Stomach (tissue), 9 donors: Measurements from ENCODE around the gene HDHD2. TPM values are rescaled to one million over a fixed set of nuclear protein-coding genes. Genes with fewer than 3 reads are reported as not detected.

ENCODE experiments used
- DNase-seq, 2 donors: peaks; one replicate each; pipeline versions ENCODE4 v3.0.0 to v3.0.0-alpha.2; 2013 to 2019
- H3K27ac ChIP-seq, 5 donors: fragments of 200-600 bp in 4 of 5; sonication (generic) in 4 of 5; one replicate each; pipeline ENCODE4 v1.5.1; 2013 to 2019; ENCODE audit warnings: mild to moderate bottlenecking in 1 of 5, moderate library complexity in 1 of 5
- H3K27me3 ChIP-seq, 3 donors: fragments of 200-600 bp; sonication (generic); one replicate each; pipeline ENCODE4 v1.5.1; 2017 to 2019; ENCODE audit warnings: mixed run types in 1 of 3
- H3K36me3 ChIP-seq, 4 donors: fragments of 200-600 bp; sonication (generic); 1 replicate in 3 of 4; 2 replicates in 1 of 4; pipeline ENCODE4 v1.5.1; 2016 to 2019
- H3K4me1 ChIP-seq, 4 donors: fragments of 200-600 bp; sonication (generic); one replicate each; pipeline ENCODE4 v1.5.1; 2016 to 2019
- H3K4me3 ChIP-seq, 4 donors: fragments of 200-600 bp; sonication (generic) in 3 of 4; one replicate each; pipeline ENCODE4 v1.5.1; 2016 to 2019; ENCODE audit warnings: mild to moderate bottlenecking in 1 of 4
- H3K9me3 ChIP-seq, 4 donors: fragments of 200-600 bp; sonication (generic); one replicate each; pipeline ENCODE4 v1.5.1; 2016 to 2019
- CTCF ChIP-seq, 7 experiments: fragments of 450-650 bp in 4 of 7; fragments of 200-600 bp in 3 of 7; sonication (generic) in 3 of 7; IDR thresholded peaks; one replicate each; pipeline ENCODE4 v1.5.1; 2016 to 2019; ENCODE audit warnings: antibody characterized with exemption in 7 of 7, control low read depth in 2 of 7, mild to moderate bottlenecking in 1 of 7
- EP300 ChIP-seq: sonication (generic); formaldehyde crosslinking; IDR thresholded peaks from one replicate; pipeline ENCODE4 v1.6.1; 2017; ENCODE audit warnings: antibody characterized with exemption
- POLR2A ChIP-seq, 4 donors: fragments of 450-650 bp; IDR thresholded peaks; one replicate each; pipeline ENCODE4 v1.6.1; 2016; ENCODE audit warnings: antibody characterized with exemption in 4 of 4, control low read depth in 2 of 4, mild to moderate bottlenecking in 1 of 4, moderate library complexity in 1 of 4
- POLR2AphosphoS5 ChIP-seq, 3 donors: sonication (generic); formaldehyde crosslinking; IDR thresholded peaks; one replicate each; pipeline ENCODE4 v1.6.1; 2016; ENCODE audit warnings: antibody characterized with exemption in 3 of 3
- WGBS, 5 donors: extraction: QIAGEN DNeasy Blood & Tissue Kit in 3 of 5; methylation state at CpG; one replicate each; pipeline versions ENCODE4 v1.1.5 to v1.1.7; 2013 to 2018; 5-methylcytosine and 5-hydroxymethylcytosine counted together
- intact Hi-C: fragments of 100-400 bp; cut with DNase I; formaldehyde crosslinking; loops from one replicate; pipeline ENCODE4 v1.15.1; 2023; ENCODE audit warnings: low total_unique reads
- polyA plus RNA-seq, 3 donors: library from polyadenylated mRNA; stranded (reverse); fragments of 200-250 nt; gene quantifications; one replicate each; pipeline ENCODE4 v1.2.3, GENCODE V29; 2013
- total RNA-seq, 5 donors: library from RNA; depleted of rRNA; stranded (reverse); fragments of >200 nt; gene quantifications; one replicate each; pipeline versions ENCODE4 v1.1.0 to v1.2.3, GENCODE V29; 2014 to 2016
- donor health status: healthy with polysubstance abuse.
- donor health status: Bipolar disorder and iron deficiency.
- donor health status: healthy.

HDHD2 gene
- total and polyA plus RNA-seq, 8 donors, result 14.5 to 93.7 (median 23.6) TPM

DNA sequence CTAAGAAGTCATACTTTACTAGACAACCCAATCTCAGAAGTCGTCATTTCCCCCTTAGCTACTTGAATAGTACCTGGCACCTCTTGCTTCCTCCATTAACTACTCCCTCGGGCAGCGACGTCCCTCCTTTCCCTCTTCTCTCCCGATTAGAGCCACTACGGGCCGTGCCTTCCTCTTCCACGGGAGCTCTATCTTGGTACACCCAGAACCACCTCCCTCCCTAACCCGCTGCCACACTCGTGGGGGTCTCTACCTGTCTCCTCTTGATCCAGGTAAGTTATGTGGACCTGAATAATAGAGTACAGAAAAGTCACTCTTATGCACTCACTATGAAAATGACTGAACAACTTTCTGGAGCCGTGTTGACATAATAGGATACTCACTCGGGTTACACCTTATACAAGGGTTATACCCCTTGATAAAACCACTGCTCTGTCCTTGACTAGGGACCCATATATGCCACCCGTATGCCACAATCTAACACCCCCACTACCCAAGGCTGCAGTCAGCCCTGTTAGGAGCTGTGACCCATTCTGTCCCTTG lies 595 bp upstream of the HDHD2 start:
- Histone ChIP-seq H3K36me3 (peaks cover 0 to 29% (median 23%) of the 10 kb centered on the region in 4 donors), H3K27me3 (no peaks in the 10 kb centered on the region), H3K9me3 (no peaks in the 10 kb centered on the region), H3K4me3 (peak overlapping the region; percentile 64 to 75 (median 71)), H3K4me1 (peaks cover 15 to 40% (median 26%) of the 10 kb centered on the region in 4 donors), H3K27ac (peak overlapping the region; percentile 86 to 92 (median 89))
- WGBS, 5 donors, result 2 to 5% (median 3%) methylated on average over 13 of the region's 13 CpGs
- DNase-seq, result no peak
- TF ChIP-seq CTCF (IDR thresholded peaks at IDR 0.05) (no peak), POLR2A (IDR thresholded peaks at IDR 0.05) (no peak), POLR2AphosphoS5 (IDR thresholded peaks at IDR 0.05) (no peak), EP300 (no peak)
- intact Hi-C loops, result no loop called here

- Histone ChIP-seq H3K4me3 (peak overlapping the region; percentile 64 to 75 (median 71)), H3K4me1 (peaks cover 15 to 43% (median 29%) of the 10 kb centered on the region in 4 donors), H3K27me3 (no peaks in the 10 kb centered on the region), H3K27ac (peak overlapping the region; percentile 86 to 92 (median 89)), H3K9me3 (no peaks in the 10 kb centered on the region), H3K36me3 (peaks cover 0 to 16% (median 12%) of the 10 kb centered on the region in 4 donors)
- intact Hi-C loops, result no loop called here
- no peak for DNase-seq
- no peak for TF ChIP-seq POLR2A (IDR thresholded peaks at IDR 0.05)
- TF ChIP-seq POLR2AphosphoS5 (IDR thresholded peaks at IDR 0.05), result no peak
- TF ChIP-seq CTCF (IDR thresholded peaks at IDR 0.05), result no peak
- no peak for TF ChIP-seq EP300
- 19 to 28% (median 25%) methylated on average over 12 of the region's 12 CpGs for WGBS, 5 donors
Measured at GRCh38 chr18:47149457-47150028, 757 bp downstream of the HDHD2 start.

DNA sequence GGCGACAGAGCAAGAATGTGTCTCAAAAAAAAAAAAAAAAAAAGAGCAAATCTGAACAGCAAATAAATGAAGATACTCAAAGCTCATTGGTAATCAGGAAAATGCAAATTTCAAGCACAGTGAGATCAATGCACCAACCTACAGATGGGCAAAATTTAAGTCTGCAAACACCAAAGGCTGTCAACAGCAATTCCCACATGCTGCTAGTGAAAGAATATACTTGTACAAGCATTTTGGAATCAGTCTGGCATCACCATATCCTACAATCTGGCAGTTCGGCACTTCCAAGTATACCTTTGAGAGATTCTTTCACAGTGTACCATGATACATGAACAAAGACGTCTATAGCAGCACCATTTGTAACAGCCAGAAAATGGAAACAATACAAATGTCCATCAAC lies 4.1 kb downstream of the HDHD2 start:
- Histone ChIP-seq H3K36me3 (no peaks in the 10 kb centered on the region), H3K9me3 (no peaks in the 10 kb centered on the region), H3K27ac (no peak overlapping the region), H3K4me1 (peaks cover 10 to 47% (median 25%) of the 10 kb centered on the region in 4 donors), H3K27me3 (no peaks in the 10 kb centered on the region), H3K4me3 (no peak overlapping the region)
- DNase-seq, result no peak
- intact Hi-C loops, result no loop called here
- WGBS, 5 donors, result 78 to 96% (median 92%) methylated on average over 3 of the region's 3 CpGs
- TF ChIP-seq CTCF (IDR thresholded peaks at IDR 0.05) (no peak), POLR2A (IDR thresholded peaks at IDR 0.05) (no peak), POLR2AphosphoS5 (IDR thresholded peaks at IDR 0.05) (no peak), EP300 (no peak)

GRCh38 chr18:47143899-47144485 lies 6.3 kb downstream of the HDHD2 start:
- H3K9me3 ChIP-seq, result no peaks in the 10 kb centered on the region
- H3K36me3 ChIP-seq, result no peaks in the 10 kb centered on the region
- H3K27ac ChIP-seq, result no peak overlapping the region
- no peak for DNase-seq
- 92 to 97% (median 93%) methylated on average over 4 of the region's 4 CpGs for WGBS, 5 donors
- no peaks in the 10 kb centered on the region for H3K27me3 ChIP-seq
- TF ChIP-seq EP300 (no peak), POLR2AphosphoS5 (IDR thresholded peaks at IDR 0.05) (no peak)
- intact Hi-C loops, result no loop called here
- H3K4me1 ChIP-seq, result peaks cover under 1 to 34% (median 12%) of the 10 kb centered on the region in 4 donors
- no peak overlapping the region for H3K4me3 ChIP-seq
